GM19397 (cell line): ENCODE data around the gene SLC14A1.

Experiments
- ATAC-seq: cut with Tn5 transposase; IDR thresholded peaks from one replicate; pipeline ENCODE4 v1.9.1; 2021; ENCODE audit warnings: mild to moderate bottlenecking, moderate library complexity; ENCODE audit not compliant: unreplicated experiment

SLC14A1 gene

DNA sequence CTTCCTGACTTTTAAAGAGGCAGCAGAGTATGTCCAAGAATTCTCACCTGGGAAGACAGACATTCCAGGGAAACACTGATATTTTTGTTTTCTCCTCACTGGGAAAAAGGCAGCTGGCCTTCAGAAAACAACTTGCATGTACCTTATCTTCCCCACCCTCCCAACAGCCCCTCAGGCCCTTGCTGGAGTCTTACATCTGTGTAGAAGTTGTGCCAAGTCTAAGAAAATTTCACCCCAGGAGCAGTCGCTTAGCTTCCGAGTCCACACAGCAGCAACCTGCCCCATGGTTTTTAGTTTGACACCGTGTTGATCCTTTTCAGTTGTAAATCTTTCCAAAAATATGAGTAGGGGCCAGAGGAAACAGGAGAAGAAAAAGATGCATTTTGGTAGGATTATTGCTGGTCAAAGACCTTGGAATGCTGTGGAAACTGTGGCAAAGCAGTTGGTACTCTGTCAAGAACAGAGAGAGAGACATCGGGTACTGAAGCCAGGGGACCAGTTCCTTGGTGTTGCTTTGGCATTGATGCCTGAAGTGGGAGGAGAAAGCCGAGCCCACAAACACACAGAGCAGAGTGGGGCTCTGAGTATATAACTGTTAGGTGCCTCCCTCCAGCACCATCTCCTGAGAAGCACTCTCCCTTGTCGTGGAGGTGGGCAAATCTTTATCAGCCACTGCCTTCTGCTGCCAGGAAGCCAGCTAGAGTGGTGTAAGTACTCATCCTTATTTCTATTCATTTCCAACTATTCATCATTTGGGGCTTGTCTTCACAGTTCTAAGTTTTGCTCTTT lies at the start of gene SLC14A1:
TSS of gene SLC14A1 (plus strand) at position 615 of the 789 bp plus-strand sequence. CDS start 6,140 bp downstream, outside the sequence.
- no peak for ATAC-seq

DNA sequence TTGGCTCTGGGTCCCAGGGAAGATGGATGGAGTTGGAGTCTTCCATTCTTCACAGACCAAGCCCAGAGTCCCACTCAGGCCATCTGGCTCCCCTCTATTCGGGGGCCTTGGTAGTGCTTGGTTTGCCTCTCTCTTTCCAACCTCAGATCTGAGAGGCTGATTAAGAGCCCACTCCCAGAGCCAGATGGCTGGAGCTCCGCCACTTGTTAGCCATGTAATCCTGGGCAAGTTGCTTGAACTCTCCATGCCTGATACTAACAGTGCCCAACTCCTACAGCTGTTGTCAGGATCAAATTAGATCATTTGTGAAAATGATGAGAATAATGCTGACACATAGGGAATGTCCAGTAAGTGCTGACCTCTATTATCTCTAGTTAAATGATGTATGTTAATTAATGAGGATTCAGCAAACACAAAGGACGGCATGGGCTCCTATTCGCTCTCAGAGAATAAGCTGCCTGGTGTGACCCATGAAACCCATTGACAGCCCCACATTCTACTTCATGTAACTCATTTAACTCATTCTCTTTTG lies 46.6 kb upstream of the SLC14A1 start:
- ATAC-seq: no peak

DNA sequence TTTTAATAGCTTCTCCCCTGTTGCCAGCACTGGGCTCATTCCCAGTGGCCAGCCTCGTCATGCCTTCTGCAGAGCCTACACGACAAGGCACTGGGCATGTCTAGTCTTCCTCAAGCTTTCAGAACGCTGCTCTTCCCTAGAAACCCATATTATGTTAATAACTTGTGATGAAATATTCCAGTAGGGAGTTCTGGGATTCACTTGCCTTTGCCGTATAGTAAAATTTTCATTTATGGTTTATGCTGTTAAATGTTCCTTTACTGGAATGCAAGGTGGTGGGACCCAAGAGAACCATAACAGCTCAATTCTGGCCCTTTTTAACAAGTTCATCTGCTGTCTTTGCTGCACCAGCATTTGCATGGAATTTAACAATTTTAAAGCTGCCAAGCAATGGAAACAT lies 45.5 kb upstream of the SLC14A1 start:
- no peak for ATAC-seq

DNA sequence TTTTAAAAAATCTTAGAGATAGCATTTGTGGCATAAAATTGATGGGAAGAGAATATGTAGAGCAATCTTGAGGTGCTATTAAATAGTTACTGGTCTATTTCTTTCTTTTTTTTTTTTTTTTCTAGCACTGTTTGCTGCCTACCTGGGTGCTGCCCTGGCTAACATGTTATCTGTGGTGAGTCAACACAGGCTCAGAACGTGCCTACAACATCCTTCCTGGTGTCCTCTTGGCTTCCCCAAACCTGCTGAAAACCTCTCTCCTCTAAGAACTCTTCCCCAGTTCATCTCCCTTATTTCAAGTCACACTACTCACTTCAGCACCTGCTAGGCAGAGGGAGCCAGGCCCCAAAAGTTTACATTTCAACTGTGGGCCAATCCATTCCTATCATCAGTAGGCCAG lies 45.1 kb upstream of the SLC14A1 start:
- no peak for ATAC-seq

DNA sequence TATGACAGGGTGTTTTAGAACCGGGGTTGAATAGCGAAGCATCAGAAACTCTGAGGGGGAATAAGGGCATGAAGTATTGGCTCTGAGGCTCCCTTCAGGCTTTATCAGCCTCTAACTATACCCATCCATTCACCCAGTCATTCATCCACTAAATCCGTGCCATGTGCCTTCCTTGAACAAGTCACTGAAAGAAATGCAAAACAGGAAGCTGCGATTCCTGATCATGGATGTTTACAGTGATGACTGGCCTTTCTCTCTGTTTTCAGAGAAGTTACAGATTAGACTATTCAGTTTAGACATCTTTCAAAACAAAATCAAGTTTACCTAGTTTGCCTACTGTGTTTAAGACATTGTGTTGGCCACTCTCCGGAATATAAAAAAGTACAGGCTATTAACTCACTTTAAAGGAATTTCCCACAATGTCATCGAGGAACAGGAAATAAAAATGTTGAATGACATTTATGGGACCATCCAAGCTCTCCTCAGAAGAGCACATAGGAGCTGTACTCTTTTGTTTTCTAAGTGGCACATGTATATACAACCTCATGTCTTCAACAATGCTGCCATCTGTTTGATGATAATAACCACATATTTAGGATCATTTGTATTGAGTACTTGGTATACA lies 43.8 kb upstream of the SLC14A1 start:
- ATAC-seq: no peak

DNA sequence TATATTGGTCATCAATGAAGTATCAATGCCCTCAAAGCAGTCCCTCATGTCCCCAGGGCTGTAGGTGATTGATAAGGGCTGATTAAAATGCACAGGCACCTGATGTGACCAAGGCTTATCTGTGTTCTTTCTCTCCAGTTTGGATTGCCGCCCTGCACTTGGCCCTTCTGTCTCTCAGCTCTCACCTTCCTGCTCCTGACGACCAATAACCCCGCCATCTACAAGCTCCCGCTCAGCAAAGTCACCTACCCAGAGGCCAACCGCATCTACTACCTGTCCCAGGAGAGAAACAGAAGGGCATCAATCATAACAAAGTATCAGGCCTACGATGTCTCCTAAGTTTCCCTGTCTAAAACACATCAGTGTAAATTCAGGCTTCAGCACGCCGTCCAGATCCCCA lies 41.8 kb upstream of the SLC14A1 start:
- ATAC-seq: no peak

DNA sequence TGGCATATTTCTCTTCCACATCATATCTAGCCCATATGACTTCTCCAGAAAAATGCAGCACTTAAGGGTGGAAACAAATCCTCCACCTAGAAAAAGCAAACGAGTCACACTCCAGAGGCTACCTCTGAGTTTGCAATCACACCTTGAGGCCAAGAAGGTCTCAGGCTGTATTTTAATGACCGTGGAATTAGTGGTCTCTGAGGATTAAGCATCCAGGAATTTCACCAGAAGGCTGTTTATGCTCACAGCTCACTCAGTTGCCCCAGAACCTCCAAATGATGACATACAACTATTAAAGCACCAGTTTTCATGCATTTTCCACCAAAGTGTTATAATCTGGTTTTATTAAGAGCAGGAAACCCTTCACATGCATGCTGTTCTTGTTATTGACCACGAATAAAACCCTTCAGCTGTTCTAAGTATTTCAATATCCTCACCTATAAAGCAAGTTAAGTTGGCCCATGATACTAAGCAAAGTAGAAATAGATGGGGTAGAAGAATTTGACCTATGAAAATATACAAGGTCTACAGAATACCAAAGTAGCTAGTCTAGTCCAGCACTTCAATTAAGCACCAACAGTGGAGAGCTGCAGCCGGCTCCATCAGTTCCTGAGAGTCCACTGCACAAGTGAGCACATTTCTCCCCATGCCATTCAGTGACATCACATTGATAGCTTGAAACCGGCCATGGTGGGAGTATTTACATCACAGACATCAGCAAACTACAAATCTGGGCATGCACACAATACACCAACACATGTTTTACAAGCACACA lies 39.5 kb upstream of the SLC14A1 start:
- ATAC-seq: no peak

DNA sequence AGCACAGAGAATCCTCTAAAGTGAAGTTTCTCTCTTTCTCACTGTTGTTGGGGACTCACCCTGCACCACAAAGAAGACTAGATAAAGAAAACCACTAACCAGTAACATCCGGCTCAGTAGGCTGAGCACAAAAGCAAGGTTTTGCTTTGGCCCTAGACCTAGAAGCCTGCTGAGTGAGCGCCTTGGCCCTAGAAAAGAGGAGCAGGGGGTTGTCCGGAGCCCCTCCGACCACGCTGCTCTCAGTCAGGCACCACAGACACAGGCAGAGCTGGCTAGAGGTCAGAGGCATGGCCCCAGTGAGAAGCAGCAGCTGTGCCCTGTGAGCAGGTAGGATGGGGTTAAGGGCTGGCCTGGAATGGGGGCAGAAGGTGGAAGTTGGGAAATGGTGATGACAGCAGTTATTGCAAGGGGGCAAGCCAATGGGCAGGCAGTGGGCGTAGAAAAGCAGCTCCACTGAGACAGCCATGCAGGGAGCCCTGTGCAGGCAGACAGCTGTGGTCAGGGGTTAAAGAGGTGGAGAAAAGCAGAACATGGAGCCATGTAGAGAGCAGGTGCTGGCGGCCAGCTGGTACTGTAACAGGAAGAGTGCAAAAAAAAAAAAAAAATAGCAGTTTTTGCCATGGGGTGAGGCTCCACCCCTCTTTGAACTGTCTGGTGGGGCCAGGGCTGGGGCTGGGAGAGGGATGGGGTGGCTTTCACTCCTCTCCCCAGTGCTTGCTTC lies 36.9 kb upstream of the SLC14A1 start:
- ATAC-seq: peak; percentile 74

DNA sequence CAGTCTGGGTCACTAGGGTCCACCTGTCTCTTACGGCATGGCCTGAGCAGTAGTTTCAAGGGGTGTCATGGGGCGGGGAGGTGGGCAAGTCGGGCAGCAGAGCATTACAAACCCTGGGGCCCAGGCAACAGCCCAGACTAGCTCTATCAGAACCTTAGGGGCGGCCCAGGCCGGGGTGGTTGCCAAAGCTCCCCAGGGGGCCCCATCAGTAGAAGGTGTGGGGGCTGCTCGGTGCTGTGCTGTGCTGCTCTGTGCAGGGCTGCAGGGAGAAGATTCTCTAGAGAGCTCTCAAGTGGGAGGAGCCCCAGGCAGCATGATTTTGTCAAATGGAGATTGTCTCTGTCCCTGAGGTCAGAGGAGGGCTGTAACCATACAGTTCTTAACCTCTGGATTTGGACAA lies 36.4 kb upstream of the SLC14A1 start:
- ATAC-seq: peak; percentile 32

DNA sequence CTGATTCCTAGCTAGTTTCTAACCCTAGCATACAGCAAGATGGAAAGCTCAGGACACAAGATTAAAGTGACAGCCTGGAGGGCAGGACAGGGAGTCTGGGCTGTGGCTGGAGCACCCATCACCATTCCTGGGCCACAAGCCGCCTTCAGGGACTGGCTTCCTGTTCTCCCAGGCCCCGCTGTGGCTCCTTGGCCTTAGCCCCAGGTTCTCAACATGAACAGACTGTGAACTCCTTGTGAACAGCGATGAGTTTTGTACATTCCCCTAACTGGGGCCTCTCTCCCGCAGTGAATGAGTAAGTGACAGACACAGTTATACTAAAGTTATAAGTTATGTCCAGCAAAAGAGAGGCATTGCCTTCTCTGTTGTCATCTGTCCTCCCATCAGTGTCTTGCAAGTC lies 35.9 kb upstream of the SLC14A1 start:
- no peak for ATAC-seq

DNA sequence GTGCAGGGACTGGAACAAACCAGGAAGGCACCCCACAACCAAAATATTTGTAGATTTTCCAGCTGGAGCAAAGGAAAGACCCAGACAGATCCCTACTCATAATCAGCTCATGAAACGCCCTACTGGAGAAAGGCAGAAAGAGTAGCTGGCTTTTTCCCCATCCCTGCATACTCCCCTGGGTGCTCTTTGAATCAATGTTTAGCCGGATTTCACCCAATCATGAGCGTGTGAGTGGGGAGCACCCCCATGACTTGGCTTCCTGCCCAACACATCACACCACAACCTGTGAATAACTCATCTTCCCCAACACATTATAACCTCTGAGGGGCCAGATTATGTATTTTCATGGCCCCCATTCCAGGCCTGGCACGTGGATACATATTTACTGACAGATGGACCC lies 35.1 kb upstream of the SLC14A1 start:
- ATAC-seq: no peak

DNA sequence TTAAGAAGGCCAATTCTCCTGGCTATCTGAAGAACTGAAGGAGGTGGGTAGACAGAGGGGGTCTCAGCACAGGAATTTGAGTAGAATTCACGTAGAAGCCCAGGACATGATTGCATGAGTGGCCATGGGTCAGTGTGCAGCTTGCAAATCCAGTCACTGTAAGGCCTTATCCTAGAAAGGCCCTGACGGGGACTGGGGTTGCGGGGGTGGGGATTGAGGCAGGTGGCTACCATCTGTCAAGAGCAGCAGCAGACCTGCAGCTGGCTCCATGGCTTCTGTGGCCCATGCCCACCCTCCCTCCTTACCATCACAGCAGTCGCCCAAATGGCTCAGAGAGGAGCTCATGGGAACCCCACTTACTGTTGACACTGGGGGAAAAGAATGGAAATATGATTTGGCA lies 34.6 kb upstream of the SLC14A1 start:
- ATAC-seq: no peak

DNA sequence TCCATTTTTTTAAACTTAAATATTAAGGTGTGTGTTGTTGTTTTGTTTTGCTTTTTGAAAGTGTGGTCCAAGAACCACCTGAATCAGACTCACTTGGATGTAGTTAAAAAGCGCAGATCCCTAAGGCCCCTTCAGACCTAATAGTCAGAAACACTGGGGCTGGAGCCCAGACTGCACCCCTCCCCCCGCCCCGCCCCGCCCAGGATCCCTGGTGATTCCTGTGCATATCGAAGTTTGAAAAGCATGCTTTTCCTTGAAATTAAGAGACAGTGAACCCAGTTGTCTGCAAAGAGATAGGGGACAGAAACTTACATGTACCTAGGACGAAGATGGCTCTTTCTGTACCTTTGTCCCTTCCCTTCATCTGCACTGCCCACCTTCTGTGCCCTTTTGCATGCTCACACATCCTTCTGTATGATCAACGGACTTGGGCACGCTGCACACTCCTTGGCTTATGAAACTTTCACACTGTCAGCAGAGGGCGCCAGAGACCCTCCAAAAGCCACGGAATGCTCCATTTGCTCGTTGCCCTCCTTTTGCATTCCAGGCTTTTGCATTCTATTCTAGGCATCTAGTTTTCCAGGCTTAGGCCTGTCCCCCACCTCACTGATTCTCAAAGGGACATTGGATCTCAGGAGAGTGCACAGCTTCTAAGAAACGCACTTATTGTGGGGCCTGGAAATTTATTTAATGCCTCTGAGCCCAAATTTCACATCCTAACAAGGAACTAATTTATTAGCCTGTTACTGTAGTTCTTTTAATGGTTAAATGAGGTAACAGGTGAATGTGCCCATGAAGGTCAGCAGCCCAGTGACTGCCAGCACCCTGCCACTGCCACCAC lies 32.8 kb upstream of the SLC14A1 start:
- no peak for ATAC-seq

DNA sequence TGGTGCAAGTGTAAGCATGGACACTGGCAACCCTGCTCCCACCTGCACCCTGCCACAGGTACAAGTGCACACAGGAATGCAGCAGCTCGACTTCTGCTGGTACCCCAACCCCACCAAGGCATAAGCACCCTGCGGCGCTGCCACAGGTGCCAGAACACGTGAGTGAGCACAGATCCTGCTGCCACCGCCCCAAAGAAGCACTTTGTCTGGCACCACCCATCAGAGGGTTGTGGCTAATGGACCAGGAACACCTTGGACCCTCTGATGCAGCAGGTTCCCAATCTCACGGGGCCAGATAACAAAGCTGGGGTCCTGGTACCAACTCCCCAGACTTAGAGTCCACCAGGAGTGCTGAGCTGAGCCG lies 32.2 kb upstream of the SLC14A1 start:
- no peak for ATAC-seq

DNA sequence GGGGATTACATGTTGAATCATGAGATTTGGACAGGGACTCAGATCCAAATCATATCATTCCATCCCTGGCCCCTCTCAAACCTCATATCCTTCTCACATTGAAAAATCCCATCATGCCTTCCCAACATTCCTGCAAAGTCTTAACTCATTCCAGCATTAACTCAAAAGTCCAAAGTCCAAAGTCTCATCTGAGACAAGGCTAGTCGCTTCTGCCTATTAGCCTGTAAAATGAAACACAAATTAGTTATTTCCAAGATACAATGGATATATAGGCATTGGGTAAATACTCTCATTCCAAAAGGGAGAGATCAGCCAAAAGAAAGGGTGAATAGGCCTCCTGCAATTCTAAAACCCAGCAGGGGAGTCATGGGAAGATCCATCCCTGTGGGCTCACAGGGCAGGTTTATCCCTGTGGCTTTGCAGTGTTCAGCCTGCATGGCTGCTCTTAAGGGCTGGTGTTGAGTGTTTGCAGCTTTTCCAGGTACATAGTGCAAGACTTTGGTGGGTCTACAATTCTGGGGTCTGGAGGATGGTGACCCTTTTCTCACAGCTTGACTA lies 21.2 kb upstream of the SLC14A1 start:
- no peak for ATAC-seq

DNA sequence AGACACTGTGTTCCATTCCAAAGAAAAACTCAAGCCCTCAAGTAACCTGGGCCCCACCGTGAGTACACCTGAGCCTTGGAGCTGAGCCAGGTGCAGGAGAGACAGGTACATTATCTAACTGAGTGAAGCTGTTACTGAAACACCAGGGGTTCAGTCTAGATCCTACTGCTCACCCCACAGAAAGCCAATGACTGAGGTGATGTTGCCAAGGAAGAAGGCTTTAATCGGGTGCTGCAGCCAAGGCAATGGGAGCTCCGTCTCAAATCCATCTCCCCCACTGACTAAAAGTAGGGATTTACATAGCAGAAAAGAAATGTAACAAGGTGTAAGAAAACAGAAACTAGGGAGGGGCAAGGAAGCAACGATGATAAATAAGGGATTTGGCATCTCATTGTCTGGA lies 15.2 kb upstream of the SLC14A1 start:
- ATAC-seq: no peak

DNA sequence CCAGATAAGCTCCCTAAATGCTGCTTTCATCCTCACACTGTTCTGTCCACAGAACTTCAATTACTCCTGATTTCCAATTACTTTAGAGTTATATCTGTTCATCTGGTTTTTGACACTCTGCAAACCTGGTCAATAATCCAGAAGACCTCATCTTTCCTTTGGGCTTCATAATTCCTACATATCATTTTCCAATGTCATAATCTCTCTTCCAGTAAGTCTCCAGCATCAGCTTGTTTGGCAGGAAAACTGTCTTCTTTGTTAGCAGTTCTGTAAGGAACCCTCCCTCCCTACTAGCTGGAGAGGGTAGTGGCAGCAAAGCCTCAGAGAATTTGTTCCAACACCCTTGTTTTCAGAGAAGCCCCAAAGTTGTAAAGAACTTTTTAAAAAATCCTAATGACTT lies 11.9 kb upstream of the SLC14A1 start:
- ATAC-seq: no peak

DNA sequence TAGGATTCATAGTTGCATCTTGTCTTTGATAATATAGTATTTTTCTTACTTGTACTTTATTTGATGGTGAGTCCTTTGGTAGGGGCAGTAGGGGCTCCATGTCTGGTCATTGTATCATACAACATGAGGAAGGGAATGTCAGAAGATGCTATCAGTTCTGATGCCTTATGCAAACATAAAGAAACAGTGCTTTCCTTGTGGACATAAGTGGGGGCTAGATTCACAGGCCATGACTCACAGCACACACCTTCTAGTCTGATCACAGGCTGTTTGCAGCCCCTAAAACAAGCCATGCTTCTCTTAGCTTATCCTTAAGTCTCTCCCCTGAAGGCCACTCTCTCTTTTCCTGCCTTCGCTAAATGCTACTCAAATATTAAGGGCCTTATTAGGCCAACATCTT lies 10.7 kb upstream of the SLC14A1 start:
- no peak for ATAC-seq

DNA sequence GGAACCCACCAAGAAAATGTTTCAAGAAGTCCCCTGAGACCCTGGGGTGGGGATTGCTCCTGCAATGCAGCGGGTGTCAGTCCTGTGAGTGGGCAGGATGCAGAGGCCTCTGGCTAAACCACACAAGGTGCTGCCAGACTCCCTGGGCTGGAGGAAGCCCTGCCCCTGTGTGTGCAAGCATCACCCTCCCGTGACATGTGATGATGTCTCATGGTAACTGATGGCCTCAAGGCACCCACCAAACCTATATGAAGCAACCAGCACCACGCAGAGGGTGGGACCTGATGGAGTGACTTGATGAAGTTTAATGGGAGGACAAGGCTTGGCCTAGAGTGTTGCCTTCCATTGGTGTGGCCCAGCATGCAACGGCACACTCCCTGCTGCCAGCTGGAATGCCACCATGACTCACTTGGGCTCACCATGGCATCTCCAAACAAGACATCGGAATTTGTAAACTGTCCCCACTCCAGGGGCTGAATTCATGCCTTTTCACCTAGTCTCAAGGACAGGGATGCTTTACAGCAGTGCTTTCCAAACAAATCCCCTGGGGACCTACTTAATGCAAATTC lies 8.7 kb upstream of the SLC14A1 start:
- ATAC-seq: no peak

DNA sequence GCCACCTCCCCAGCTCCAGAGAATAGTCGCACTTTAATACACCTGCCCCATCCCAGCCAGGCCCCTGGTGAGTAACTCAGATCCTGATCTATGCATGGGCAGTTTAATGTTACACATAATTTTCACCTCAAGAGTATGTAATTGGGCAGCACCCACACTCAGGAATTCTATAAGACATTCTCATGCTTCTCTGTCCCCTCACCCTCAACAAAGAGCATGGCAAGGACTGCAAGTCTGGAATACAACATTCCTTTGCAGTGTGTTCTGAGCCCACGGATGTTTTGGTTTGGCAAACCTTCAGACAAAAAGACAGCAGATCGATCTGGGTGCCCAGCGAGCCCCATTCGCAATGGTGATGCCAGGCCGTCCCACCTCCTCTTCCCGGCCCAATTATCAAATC lies 4.9 kb upstream of the SLC14A1 start:
- ATAC-seq: no peak
